GM21723 (cell line): Measurements from ENCODE around the gene TGM2.
"Not testable (repeated sequence)": the region's sequence is repeated elsewhere in the genome, so short reads cannot be mapped to it uniquely, and the experiment has no call there.

Experiments
- ATAC-seq: cut with Tn5 transposase; IDR thresholded peaks from one replicate; pipeline ENCODE4 v1.9.1; 2021; ENCODE audit warnings: mild to moderate bottlenecking, moderate library complexity; ENCODE audit not compliant: unreplicated experiment

Gene TGM2

GRCh38 chr20:38104285-38104684, 60.8 kb downstream of the TGM2 start:
- ATAC-seq = no peak

DNA sequence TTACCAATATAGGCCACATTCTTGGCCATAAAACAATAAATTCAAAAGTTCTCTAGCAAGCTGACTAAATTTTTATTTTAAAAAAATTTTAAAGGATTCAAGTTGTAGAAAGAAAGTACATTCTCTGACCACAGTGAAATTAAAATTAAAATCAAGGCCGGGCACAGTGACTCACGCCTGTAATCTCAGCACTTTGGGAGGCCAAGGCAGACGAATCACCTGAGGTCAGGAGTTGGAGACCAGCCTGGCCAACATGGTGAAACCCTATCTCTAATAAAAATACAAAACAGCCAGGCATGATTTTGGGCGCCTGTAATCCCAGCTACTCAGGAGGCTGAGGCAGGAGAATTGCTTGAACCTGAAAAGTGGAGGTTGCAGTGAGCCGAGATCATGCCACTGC, 62.9 kb downstream of the TGM2 start:
- not testable (repeated sequence) for ATAC-seq

DNA sequence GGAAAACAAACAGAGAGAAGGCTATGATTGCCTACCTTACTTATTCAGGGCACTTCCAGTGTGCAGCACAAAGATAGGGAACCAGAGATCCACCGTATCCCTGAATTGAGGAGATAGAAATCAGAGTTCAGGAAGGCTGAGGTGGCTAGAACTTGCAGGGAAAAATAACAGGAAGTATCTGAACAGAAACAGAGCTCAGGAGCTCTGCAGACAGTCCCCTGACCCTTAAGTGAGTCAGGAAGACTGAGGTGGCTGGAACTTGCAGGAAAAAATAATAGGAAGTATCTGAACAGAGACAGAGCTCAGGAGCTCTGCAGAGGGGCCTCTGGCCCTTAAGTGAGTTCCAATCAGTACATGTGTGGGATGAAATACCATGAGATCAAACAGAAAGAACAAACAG, 66.1 kb downstream of the TGM2 start:
- no peak for ATAC-seq

DNA sequence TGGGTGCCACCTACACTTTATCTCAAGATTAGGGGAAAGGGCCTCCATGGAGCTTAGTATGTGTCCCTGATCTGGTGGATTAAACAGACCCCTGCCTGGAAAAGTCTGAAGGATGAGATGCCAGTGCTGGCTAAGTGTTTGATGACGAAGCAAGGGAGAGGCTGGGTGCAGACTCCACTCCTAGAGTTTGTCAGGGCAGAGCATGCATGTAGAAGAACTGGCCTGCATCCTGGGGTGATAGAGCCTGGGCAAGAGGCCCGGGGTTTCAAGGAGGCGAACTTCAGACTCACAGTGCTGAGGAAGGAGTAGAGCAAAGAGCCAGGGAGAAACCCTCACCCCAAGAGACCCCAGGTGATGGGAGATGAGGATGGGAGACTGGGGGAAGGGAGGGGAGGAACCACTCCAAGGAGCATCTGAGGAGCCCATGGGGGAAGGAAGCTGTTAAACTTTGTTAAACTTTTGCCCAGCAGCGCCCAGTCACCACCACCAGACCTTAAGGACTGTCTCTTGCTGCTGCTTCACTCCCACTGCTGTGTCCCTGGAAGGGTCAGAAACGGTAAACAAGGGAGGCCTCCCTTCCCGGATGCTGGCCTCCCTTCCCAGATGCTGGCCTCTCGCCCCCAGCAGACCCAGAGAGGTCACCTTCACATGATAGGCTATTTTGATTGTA, 69.9 kb downstream of the TGM2 start:
- ATAC-seq = no peak

DNA sequence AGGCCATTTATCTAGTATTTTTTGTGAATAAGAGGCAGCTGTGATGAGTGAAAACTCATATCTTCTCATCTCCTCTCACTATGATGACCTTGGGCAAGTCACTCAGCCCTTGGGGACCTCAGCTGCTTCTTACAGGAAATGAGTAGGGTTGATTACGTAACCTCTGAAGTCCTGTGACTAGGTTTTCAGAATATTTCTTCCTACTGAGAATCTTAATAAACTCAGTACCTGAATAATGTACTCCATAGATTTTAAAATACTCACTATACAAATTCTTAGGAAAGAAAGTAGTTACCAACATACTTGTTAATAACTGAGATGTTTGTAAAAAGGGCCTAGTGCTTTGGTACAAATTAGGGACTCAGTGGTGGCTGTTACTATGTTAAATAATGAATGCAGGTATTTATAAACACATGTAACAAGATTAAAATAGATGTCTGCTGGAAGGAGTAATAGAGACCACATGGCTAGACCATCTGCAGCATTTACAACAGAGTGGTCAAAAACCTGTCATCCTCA, 70.6 kb downstream of the TGM2 start:
- peak; percentile 69 for ATAC-seq

- no peak for ATAC-seq
These were observed 71.4 kb downstream of the TGM2 start for GRCh38 chr20:38093641-38094077.

DNA sequence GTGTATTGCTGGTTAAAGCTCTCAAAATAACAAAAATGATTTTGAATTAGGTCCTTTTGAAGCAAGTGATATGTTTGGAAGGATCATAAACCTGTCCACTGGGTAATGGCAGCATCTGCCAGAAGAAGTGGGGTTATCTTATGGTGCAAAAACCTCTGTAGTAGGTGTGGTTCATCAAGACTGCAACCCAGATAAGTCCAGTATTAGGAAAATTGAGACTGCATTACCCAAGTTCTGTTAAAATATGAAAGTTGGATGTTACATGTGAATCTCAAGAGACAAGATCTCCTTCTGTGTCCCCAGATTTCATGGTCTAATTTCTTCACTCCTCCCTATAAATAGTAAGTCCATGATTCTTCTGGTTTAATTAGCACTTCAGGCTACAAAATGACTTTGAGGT, 72.2 kb downstream of the TGM2 start:
- ATAC-seq = no peak

DNA sequence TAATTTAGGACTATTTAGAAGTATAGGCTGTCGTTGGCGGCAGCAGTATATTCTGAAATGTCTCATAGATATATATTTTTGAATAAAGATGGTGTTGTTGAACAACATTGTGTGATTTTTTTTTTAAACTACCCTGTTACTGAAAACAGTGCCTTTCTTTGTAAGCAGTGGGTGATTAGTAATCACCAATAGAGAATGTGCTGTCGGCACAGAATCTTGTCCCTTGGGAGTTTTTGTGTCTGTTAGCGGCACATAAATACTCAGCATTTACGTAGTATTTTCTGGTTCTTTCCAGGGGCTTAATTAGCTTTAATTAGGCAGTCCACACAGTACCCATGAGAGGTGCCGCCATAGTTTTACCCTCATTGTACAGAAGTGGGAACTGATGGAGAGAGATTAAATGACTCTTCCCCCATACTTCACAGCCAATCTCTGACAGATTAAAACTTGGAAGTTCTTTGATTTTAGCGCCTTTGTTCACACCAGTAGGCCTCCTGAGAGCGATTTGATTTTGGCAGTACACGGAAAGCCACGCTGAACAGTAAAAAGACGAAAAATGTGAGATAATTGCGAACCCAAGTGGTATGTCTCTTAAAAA, 72.7 kb downstream of the TGM2 start:
- ATAC-seq = no peak

DNA sequence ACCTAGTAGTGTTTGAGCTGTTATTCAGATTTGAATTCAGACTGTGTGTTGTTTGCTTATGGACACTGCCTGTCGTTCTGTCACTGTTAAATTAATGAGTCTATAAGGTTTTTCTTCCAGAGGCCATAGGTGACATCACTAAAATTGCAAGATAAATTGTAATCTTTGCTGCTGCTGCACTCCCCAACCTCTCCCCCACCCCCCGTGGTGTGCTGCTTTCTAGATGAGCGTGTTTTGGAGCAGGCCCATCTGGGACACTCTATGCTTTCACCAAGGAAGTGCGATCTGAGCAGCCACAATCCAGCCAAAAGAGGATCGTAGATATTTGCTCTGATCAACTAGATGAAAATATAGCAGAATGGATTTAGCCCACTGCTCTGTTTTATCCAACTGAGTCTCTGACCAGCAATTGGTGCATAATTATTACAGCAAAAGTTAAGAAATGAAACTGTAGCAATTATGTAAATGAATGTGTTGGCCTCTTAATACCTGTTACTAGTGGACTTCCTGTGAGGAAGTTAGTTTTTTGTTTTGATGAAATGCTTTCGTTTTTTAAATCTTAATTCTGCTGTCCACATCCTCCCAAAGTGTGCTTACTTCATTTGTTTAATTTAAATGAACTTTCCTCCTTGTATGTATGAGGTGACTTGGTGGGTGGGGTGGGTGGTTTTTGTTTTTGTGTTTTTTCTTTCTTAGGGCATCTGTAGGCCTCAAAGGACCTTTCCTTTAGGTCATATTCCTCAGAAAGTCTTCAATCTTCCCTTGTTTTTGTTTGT, 73.4 kb downstream of the TGM2 start:
- ATAC-seq = peak; percentile 36

DNA sequence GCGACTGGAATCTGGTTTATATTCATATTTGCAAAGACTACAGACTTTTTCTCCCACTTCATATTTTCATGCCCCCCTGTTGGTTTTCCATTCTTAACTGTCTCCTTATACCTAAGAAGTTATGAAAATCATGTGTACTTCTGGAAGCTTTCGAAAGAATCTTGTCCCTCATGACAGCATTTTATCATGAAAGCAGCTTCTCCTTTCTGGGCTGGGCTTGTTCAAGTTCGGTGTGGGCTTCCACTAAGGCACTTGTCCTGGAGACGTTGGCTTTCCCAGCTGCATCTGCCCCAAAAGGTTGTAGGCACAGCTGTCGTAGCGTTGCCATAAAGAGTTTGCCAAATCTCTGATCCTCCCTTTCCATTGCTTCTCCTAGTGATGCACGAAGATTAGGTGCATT, 75.0 kb downstream of the TGM2 start:
- no peak for ATAC-seq

GRCh38 chr20:38089500-38089899, 75.6 kb downstream of the TGM2 start:
- ATAC-seq = no peak

- no peak for ATAC-seq
These were observed 80.0 kb downstream of the TGM2 start for GRCh38 chr20:38085026-38085425.

- no peak for ATAC-seq
These were observed 80.6 kb downstream of the TGM2 start for GRCh38 chr20:38084425-38084951.

DNA sequence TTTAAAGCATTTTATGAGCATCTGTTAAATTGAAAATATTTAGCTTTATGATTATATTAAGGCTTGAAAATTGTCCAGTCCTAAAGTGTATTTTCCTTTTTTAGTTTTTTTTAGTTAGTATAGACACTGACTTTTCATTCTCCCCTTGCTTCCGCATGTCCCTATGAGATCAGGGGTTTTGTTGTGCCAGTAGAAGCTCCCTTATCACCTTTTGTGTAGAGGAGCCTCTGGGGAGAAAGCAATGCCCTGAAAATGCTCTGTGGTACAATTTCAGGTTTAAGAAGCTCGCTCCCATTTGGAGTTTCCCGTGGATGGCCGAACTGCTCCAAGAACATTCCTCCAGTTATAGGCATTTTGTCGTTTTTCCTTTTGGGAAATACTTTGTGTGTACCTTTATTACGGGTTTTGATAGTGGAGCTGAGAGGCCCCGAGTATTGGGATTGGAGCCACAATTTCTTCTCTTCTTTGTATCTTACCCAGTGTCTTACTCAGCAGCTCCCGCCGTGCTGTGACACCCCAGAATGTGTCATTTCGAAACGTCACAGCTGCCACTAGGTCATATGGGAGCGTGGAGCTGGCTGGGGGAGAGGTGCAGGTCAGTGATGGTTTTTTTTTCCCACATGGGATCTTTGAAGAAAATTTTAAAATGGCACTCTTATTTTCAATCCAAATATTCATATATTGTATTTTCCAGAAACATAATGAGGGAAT, 81.6 kb downstream of the TGM2 start:
- no peak for ATAC-seq

- no peak for ATAC-seq
These were observed 82.2 kb downstream of the TGM2 start for GRCh38 chr20:38082894-38083293.

DNA sequence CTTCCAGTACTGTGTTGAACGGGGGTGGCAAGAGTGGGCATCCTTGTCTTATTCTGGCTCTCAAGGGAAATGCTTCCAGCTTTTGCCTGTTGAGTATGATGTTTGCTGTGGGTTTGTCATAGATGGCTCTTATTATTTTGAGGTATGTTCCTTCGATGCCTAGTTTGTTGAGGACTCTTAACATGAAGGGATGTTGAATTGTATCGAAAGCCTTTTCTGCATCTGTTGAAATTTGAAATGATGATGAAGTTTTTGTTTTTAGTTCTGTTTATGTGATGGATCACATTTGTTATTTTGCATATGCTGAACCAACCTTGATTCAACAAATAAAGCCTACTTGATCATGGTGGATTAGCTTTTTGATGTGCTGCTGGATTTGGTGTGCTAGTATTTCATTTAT, 83.5 kb downstream of the TGM2 start:
- no peak for ATAC-seq

DNA sequence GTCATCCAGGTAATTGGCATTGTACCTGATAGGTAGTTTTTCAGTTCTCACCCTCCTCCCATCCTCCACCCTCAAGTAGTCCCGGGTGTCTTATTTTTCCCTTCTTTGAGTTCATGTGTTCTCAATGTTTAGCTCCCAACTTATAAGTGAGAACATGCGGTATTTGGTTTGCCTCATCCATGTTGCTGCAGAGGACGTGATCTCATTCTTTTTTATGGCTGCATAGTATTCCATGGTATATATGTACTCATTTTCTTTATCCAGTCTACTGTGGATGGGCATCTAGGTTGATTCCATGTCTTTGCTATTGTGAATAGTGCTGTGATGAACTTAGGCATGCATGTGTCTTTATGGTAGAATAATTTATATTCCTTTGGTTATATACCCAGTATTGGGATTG, 85.7 kb downstream of the TGM2 start:
- ATAC-seq = no peak

GRCh38 chr20:38078084-38078483, 87.0 kb downstream of the TGM2 start:
- no peak for ATAC-seq
